ENCODE data around the gene SSRP1. TPM values are rescaled to one million over a fixed set of nuclear protein-coding genes. Genes with fewer than 3 reads are reported as not detected.

Gene SSRP1
- total and polyA plus RNA-seq, 2 of the 13 experiments (the other 11 are each of a cell fraction or from before 2014, with no cell fraction given) = 93.6 to 129 TPM

DNA sequence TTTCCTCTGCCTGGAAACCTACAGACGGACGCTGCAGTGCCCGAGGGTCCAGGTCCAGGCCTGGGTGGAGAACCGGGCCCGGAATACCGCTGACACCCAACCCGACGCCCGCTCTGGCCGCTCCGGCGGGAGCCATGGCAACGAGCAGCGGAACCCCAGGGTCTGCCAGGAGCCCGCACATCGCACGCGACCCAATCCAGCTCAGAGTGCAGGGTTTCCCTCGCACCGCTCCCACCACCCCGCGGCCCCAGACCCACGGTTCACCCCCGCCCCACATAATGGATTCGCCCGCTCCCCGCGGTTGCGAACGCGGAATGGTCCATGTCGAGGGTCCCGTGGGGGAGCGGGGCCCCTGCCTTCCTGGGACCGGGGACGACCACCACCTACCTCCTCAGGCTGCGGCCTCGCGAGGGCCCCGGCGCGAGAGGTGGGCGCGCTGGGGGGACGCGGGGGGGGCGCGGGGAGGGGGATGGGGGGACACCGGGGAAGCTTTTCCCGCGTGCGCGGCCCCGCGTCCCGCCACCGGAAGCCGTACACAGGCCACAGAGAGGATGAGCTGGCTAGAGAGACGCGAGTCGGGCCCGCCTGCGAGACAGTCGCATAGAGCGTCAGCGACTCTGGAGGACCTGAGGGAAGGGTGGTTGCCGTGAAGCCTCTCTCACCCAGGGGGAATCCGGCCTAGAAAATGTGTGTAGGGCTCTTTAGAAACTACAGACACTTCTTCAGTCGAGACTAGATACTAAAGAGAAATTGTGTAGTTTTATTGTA is at the start of gene SSRP1 (continued):
- TF ChIP-seq, protein P1, sequence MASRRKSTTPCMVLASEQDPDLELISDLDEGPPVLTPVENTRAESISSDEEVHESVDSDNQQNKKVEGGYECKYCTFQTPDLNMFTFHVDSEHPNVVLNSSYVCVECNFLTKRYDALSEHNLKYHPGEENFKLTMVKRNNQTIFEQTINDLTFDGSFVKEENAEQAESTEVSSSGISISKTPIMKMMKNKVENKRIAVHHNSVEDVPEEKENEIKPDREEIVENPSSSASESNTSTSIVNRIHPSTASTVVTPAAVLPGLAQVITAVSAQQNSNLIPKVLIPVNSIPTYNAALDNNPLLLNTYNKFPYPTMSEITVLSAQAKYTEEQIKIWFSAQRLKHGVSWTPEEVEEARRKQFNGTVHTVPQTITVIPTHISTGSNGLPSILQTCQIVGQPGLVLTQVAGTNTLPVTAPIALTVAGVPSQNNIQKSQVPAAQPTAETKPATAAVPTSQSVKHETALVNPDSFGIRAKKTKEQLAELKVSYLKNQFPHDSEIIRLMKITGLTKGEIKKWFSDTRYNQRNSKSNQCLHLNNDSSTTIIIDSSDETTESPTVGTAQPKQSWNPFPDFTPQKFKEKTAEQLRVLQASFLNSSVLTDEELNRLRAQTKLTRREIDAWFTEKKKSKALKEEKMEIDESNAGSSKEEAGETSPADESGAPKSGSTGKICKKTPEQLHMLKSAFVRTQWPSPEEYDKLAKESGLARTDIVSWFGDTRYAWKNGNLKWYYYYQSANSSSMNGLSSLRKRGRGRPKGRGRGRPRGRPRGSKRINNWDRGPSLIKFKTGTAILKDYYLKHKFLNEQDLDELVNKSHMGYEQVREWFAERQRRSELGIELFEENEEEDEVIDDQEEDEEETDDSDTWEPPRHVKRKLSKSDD (CRISPR knock-in tag; IDR thresholded peaks at IDR 0.05; ENCODE audit: low read depth) = peak; percentile 67; the same call in 1 of the 2 replicates
- TF ChIP-seq, protein P2, sequence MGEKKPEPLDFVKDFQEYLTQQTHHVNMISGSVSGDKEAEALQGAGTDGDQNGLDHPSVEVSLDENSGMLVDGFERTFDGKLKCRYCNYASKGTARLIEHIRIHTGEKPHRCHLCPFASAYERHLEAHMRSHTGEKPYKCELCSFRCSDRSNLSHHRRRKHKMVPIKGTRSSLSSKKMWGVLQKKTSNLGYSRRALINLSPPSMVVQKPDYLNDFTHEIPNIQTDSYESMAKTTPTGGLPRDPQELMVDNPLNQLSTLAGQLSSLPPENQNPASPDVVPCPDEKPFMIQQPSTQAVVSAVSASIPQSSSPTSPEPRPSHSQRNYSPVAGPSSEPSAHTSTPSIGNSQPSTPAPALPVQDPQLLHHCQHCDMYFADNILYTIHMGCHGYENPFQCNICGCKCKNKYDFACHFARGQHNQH (CRISPR knock-in tag; IDR thresholded peaks at IDR 0.05) = peak; percentile 99
- TF ChIP-seq ZNF138 (CRISPR knock-in tag; IDR thresholded peaks at IDR 0.05; ENCODE audit: low read depth) (no peak), KDM5B (CRISPR knock-in tag; IDR thresholded peaks at IDR 0.05; ENCODE audit: borderline replicate concordance) (peak; percentile 24; the same call in 1 of the 2 replicates), SYNCRIP (IDR thresholded peaks at IDR 0.05; ENCODE audit: insufficient read depth, low read depth, low read length) (no peak), ARNTL (CRISPR knock-in tag; IDR thresholded peaks at IDR 0.05) (peak; percentile 45; the same call in 1 of the 2 replicates), EED (CRISPR knock-in tag; IDR thresholded peaks at IDR 0.05) (no peak), CBX2 (IDR thresholded peaks at IDR 0.05; ENCODE audit: low read depth, low read length) (no peak), CBX2 (CRISPR knock-in tag; IDR thresholded peaks at IDR 0.05; ENCODE audit: low read depth) (no peak), THAP11 (CRISPR knock-in tag; IDR thresholded peaks at IDR 0.05) (peak; percentile 90), ZNF124 (CRISPR knock-in tag; IDR thresholded peaks at IDR 0.05) (no peak), NKX3-1 (CRISPR knock-in tag; IDR thresholded peaks at IDR 0.05) (no peak), KAT8 (CRISPR knock-in tag; IDR thresholded peaks at IDR 0.05) (peak; percentile 90), ZSCAN30 (CRISPR knock-in tag; IDR thresholded peaks at IDR 0.05) (no peak), CHD2 (IDR thresholded peaks at IDR 0.05; ENCODE audit: low read depth, low read length) (no peak; the same call in 1 of the 2 replicates), ZMYM3 (CRISPR knock-in tag; IDR thresholded peaks at IDR 0.05) (no peak), ZNF709 (CRISPR knock-in tag; IDR thresholded peaks at IDR 0.05) (peak; percentile 37; the same call in 1 of the 2 replicates)
- TF ChIP-seq, protein P3, sequence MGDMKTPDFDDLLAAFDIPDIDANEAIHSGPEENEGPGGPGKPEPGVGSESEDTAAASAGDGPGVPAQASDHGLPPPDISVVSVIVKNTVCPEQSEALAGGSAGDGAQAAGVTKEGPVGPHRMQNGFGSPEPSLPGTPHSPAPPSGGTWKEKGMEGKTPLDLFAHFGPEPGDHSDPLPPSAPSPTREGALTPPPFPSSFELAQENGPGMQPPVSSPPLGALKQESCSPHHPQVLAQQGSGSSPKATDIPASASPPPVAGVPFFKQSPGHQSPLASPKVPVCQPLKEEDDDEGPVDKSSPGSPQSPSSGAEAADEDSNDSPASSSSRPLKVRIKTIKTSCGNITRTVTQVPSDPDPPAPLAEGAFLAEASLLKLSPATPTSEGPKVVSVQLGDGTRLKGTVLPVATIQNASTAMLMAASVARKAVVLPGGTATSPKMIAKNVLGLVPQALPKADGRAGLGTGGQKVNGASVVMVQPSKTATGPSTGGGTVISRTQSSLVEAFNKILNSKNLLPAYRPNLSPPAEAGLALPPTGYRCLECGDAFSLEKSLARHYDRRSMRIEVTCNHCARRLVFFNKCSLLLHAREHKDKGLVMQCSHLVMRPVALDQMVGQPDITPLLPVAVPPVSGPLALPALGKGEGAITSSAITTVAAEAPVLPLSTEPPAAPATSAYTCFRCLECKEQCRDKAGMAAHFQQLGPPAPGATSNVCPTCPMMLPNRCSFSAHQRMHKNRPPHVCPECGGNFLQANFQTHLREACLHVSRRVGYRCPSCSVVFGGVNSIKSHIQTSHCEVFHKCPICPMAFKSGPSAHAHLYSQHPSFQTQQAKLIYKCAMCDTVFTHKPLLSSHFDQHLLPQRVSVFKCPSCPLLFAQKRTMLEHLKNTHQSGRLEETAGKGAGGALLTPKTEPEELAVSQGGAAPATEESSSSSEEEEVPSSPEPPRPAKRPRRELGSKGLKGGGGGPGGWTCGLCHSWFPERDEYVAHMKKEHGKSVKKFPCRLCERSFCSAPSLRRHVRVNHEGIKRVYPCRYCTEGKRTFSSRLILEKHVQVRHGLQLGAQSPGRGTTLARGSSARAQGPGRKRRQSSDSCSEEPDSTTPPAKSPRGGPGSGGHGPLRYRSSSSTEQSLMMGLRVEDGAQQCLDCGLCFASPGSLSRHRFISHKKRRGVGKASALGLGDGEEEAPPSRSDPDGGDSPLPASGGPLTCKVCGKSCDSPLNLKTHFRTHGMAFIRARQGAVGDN (CRISPR knock-in tag; IDR thresholded peaks at IDR 0.05) = peak; percentile 68
- TF ChIP-seq, protein P4, sequence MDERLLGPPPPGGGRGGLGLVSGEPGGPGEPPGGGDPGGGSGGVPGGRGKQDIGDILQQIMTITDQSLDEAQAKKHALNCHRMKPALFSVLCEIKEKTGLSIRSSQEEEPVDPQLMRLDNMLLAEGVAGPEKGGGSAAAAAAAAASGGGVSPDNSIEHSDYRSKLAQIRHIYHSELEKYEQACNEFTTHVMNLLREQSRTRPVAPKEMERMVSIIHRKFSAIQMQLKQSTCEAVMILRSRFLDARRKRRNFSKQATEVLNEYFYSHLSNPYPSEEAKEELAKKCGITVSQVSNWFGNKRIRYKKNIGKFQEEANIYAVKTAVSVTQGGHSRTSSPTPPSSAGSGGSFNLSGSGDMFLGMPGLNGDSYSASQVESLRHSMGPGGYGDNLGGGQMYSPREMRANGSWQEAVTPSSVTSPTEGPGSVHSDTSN (CRISPR knock-in tag; IDR thresholded peaks at IDR 0.05) = no peak
- TF ChIP-seq, protein P5, sequence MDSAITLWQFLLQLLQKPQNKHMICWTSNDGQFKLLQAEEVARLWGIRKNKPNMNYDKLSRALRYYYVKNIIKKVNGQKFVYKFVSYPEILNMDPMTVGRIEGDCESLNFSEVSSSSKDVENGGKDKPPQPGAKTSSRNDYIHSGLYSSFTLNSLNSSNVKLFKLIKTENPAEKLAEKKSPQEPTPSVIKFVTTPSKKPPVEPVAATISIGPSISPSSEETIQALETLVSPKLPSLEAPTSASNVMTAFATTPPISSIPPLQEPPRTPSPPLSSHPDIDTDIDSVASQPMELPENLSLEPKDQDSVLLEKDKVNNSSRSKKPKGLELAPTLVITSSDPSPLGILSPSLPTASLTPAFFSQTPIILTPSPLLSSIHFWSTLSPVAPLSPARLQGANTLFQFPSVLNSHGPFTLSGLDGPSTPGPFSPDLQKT (CRISPR knock-in tag; IDR thresholded peaks at IDR 0.05; ENCODE audit: borderline replicate concordance) = no peak

Measured in HepG2 (cell line).